ENCODE results near the gene ZNF778.
"Not testable (repeated sequence)": the region's sequence is repeated elsewhere in the genome, so short reads cannot be mapped to it uniquely, and the experiment has no call there.

The ZNF778 gene

GRCh38 chr16:89243664-89244063, 26.2 kb downstream of the ZNF778 start:
- Histone ChIP-seq H3K4me3 (no peak overlapping the region), H3K9me3 (ENCODE audit: low read depth, low read length) (no peaks in the 10 kb centered on the region), H3K36me3 (ENCODE audit: insufficient read depth, low read length) (no peaks in the 10 kb centered on the region), H3K27ac (no peak overlapping the region), H3K9ac (ENCODE audit: insufficient read length) (no peak overlapping the region)
- TF ChIP-seq POLR2AphosphoS5 (IDR thresholded peaks at IDR 0.05; ENCODE audit: borderline replicate concordance, low read depth, low read length) (no peak), FOXP2 (optimal IDR thresholded peaks at IDR 0.05; ENCODE audit: control extremely low read depth, extremely low read length, insufficient read depth) (no peak), EZH2 (IDR thresholded peaks at IDR 0.05) (no peak)
- no peak for DNase-seq (ENCODE audit: low read depth, low spot score)

GRCh38 chr16:89244264-89244663, 26.8 kb downstream of the ZNF778 start:
- not testable (repeated sequence) for H3K9ac ChIP-seq (ENCODE audit: insufficient read length); H3K27ac ChIP-seq; H3K36me3 ChIP-seq (ENCODE audit: insufficient read depth, low read length); DNase-seq (ENCODE audit: low read depth, low spot score); H3K4me3 ChIP-seq; H3K9me3 ChIP-seq (ENCODE audit: low read depth, low read length)

- Histone ChIP-seq H3K4me3 (no peak overlapping the region), H3K36me3 (ENCODE audit: insufficient read depth, low read length) (no peaks in the 10 kb centered on the region), H3K9me3 (ENCODE audit: low read depth, low read length) (no peaks in the 10 kb centered on the region), H3K27ac (no peak overlapping the region), H3K9ac (ENCODE audit: insufficient read length) (no peak overlapping the region)
- TF ChIP-seq POLR2AphosphoS5 (IDR thresholded peaks at IDR 0.05; ENCODE audit: borderline replicate concordance, low read depth, low read length) (no peak), EZH2 (IDR thresholded peaks at IDR 0.05) (no peak), FOXP2 (optimal IDR thresholded peaks at IDR 0.05; ENCODE audit: control extremely low read depth, extremely low read length, insufficient read depth) (no peak)
- no peak for DNase-seq (ENCODE audit: low read depth, low spot score)
Measured at GRCh38 chr16:89244754-89245153, 27.3 kb downstream of the ZNF778 start.

DNA sequence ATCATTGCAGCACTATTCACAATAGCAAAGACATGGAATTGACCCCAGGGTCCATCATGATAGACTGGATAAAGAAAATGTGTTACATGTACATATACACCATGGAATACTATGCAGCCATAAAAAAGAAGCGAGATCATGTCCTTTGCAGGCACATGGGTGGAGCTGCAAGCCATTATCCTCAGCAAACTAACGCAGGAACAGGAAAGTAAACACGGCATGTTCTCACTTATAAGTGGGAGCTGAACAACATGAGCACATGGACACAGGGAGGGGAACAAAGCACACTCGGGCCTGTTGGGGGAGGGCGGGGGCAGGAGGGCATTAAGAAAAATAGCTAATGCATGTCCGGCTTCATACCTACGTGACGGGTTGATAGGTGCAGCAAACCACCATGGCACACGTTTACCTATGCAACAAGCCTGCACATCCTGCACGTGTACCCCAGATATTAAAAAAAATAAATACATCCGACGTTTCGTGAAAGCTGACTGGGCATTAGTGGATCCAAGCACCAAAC, 28.9 kb downstream of the ZNF778 start:
- H3K36me3 ChIP-seq (ENCODE audit: insufficient read depth, low read length), result no peaks in the 10 kb centered on the region
- TF ChIP-seq FOXP2 (optimal IDR thresholded peaks at IDR 0.05; ENCODE audit: control extremely low read depth, extremely low read length, insufficient read depth), result no peak
- no peak for TF ChIP-seq EZH2 (IDR thresholded peaks at IDR 0.05)
- TF ChIP-seq POLR2AphosphoS5 (IDR thresholded peaks at IDR 0.05; ENCODE audit: borderline replicate concordance, low read depth, low read length), result no peak
- no peak for DNase-seq (ENCODE audit: low read depth, low spot score)
- no peak overlapping the region for H3K27ac ChIP-seq
- no peak overlapping the region; the same call in 1 of the 2 replicates for H3K4me3 ChIP-seq
- H3K9ac ChIP-seq (ENCODE audit: insufficient read length), result no peak overlapping the region
- no peaks in the 10 kb centered on the region for H3K9me3 ChIP-seq (ENCODE audit: low read depth, low read length)

- TF ChIP-seq POLR2AphosphoS5 (IDR thresholded peaks at IDR 0.05; ENCODE audit: borderline replicate concordance, low read depth, low read length) (peak; percentile 40; the same call in 1 of the 2 replicates), FOXP2 (optimal IDR thresholded peaks at IDR 0.05; ENCODE audit: control extremely low read depth, extremely low read length, insufficient read depth) (no peak), EZH2 (IDR thresholded peaks at IDR 0.05) (no peak)
- Histone ChIP-seq H3K27ac (no peak overlapping the region), H3K9me3 (ENCODE audit: low read depth, low read length) (no peaks in the 10 kb centered on the region), H3K9ac (ENCODE audit: insufficient read length) (no peak overlapping the region), H3K4me3 (peak overlapping the region; percentile 62), H3K36me3 (ENCODE audit: insufficient read depth, low read length) (no peaks in the 10 kb centered on the region)
- DNase-seq (ENCODE audit: low read depth, low spot score), result no peak
Measured at GRCh38 chr16:89246903-89247733, 29.6 kb downstream of the ZNF778 start.

GRCh38 chr16:89247734-89248075, 30.2 kb downstream of the ZNF778 start:
- DNase-seq (ENCODE audit: low read depth, low spot score); H3K9me3 ChIP-seq (ENCODE audit: low read depth, low read length); H3K36me3 ChIP-seq (ENCODE audit: insufficient read depth, low read length); H3K27ac ChIP-seq; H3K9ac ChIP-seq (ENCODE audit: insufficient read length): not testable (repeated sequence)
- H3K4me3 ChIP-seq, result 0 out of 2 replicates have a peak overlapping the region, but pooled peaks have one; percentile 40

- H3K36me3 ChIP-seq (ENCODE audit: insufficient read depth, low read length), result no peaks in the 10 kb centered on the region
- H3K9me3 ChIP-seq (ENCODE audit: low read depth, low read length), result no peaks in the 10 kb centered on the region
- TF ChIP-seq FOXP2 (optimal IDR thresholded peaks at IDR 0.05; ENCODE audit: control extremely low read depth, extremely low read length, insufficient read depth) (no peak), EZH2 (IDR thresholded peaks at IDR 0.05) (no peak), POLR2AphosphoS5 (IDR thresholded peaks at IDR 0.05; ENCODE audit: borderline replicate concordance, low read depth, low read length) (no peak)
- no peak for DNase-seq (ENCODE audit: low read depth, low spot score)
- H3K9ac ChIP-seq (ENCODE audit: insufficient read length), result no peak overlapping the region
- no peak overlapping the region for H3K27ac ChIP-seq
- H3K4me3 ChIP-seq, result no peak overlapping the region
Measured at GRCh38 chr16:89248196-89248982, 30.9 kb downstream of the ZNF778 start.

DNA sequence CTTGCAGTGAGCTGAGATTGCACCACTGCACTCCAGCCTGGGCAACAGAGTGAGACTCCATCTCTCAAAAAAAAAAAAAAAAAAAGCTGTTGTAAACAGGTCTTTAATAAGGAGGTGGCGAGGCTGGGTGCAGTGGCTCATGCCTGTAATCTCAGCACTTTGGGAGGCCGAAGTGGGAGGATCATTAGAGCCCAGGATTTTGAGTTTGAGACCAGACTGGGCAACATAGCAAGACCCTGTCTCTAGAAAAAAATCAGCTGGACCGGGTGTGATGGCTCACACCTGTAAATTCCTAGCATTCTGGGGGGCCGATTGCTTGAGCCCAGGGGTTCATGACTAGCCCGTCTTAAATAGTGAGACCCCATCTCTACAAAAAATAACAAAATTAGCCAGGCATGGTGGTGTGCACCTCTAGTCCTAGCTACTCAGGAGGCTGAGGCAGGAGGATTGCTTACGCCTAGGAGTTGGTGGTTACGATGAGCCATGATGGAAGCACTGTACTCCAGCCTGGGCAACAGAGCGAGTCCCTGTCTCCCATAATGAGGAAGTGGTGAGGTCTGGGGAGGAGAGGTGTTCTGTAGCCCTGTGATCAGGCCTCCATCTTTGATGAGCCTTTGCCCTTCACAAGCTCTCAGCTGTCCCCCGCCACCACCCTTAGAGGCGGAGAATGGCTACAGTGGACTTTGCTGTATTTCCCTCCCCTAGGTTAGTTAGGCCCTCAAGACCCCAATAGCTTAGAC, 36.2 kb downstream of the ZNF778 start:
- no peak for DNase-seq (ENCODE audit: low read depth, low spot score)

More for the DNA sequence above, 36.2 kb downstream of the ZNF778 start:
- Histone ChIP-seq H3K9ac (ENCODE audit: insufficient read length) (no peak overlapping the region), H3K9me3 (ENCODE audit: low read depth, low read length) (no peaks in the 10 kb centered on the region), H3K4me3 (no peak overlapping the region), H3K27ac (no peak overlapping the region), H3K36me3 (ENCODE audit: insufficient read depth, low read length) (no peaks in the 10 kb centered on the region)
- no peak for TF ChIP-seq FOXP2 (optimal IDR thresholded peaks at IDR 0.05; ENCODE audit: control extremely low read depth, extremely low read length, insufficient read depth)
- no peak for TF ChIP-seq EZH2 (IDR thresholded peaks at IDR 0.05)
- TF ChIP-seq POLR2AphosphoS5 (IDR thresholded peaks at IDR 0.05; ENCODE audit: borderline replicate concordance, low read depth, low read length), result no peak
